DND-41 (cell line): ENCODE results near the gene RBBP5.

ENCODE experiments used
- EZH2 ChIP-seq: IDR thresholded peaks from 3 replicates; pipeline ENCODE4 v1.6.1; 2012; ENCODE audit warnings: borderline replicate concordance, low read depth, mild to moderate bottlenecking, moderate library complexity, low read length, inconsistent platforms; ENCODE audit not compliant: severe bottlenecking
- TF ChIP-seq, protein P1 (sequence below): IDR thresholded peaks from 2 replicates; pipeline ENCODE4 v1.5.1; 2012; ENCODE audit warnings: borderline replicate concordance, low read length, moderate library complexity, mild to moderate bottlenecking; ENCODE audit not compliant: poor library complexity, severe bottlenecking; ENCODE audit errors: extremely low read depth

GRCh38 chr1:205047764-205048231 lies 74.0 kb downstream of the RBBP5 start:
- TF ChIP-seq, protein P1, sequence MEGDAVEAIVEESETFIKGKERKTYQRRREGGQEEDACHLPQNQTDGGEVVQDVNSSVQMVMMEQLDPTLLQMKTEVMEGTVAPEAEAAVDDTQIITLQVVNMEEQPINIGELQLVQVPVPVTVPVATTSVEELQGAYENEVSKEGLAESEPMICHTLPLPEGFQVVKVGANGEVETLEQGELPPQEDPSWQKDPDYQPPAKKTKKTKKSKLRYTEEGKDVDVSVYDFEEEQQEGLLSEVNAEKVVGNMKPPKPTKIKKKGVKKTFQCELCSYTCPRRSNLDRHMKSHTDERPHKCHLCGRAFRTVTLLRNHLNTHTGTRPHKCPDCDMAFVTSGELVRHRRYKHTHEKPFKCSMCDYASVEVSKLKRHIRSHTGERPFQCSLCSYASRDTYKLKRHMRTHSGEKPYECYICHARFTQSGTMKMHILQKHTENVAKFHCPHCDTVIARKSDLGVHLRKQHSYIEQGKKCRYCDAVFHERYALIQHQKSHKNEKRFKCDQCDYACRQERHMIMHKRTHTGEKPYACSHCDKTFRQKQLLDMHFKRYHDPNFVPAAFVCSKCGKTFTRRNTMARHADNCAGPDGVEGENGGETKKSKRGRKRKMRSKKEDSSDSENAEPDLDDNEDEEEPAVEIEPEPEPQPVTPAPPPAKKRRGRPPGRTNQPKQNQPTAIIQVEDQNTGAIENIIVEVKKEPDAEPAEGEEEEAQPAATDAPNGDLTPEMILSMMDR: no peak
- TF ChIP-seq EZH2: no peak
